ENCODE data around the gene PEDS1.
A peak's percentile ranks its signal among the peaks of the same experiment; 100 is the strongest.

Gene PEDS1

GRCh38 chr20:50190251-50191064 is 36.9 kb upstream of the PEDS1 start, which contains the start of gene CEBPB:
CEBPB (plus strand) TSS chr20:50190830; CDS start chr20:50191034, 204 bp downstream.
- H3K36me3 ChIP-seq (ENCODE audit: low read depth), result peaks cover 28% of the 10 kb centered on the region
- peak; percentile 41 for ATAC-seq (ENCODE audit: low read depth)
- peak within 1 kb of the TSS; percentile 87 for H3K27ac ChIP-seq (ENCODE audit: poor library complexity, severe bottlenecking)

GRCh38 chr20:50189681-50190250 is 36.2 kb upstream of the PEDS1 start:
- no peak for ATAC-seq (ENCODE audit: low read depth)
- H3K4me3 ChIP-seq (ENCODE audit: severe bottlenecking), result peak overlapping the region; percentile 92
- no peaks in the 10 kb centered on the region for H3K27me3 ChIP-seq (ENCODE audit: insufficient read depth, poor library complexity, severe bottlenecking)
- H3K4me1 ChIP-seq (ENCODE audit: insufficient read depth, poor library complexity, severe bottlenecking), result peaks cover 10% of the 10 kb centered on the region
- TF ChIP-seq CTCF (IDR thresholded peaks at IDR 0.05; ENCODE audit: poor library complexity, severe bottlenecking), result no peak
- peaks cover 27% of the 10 kb centered on the region for H3K36me3 ChIP-seq (ENCODE audit: low read depth)
- peak; percentile 90 for DNase-seq (ENCODE audit: low spot score)
- peak overlapping the region; percentile 87 for H3K27ac ChIP-seq (ENCODE audit: poor library complexity, severe bottlenecking)
- no peaks in the 10 kb centered on the region for H3K9me3 ChIP-seq (ENCODE audit: severe bottlenecking)

More at GRCh38 chr20:50190251-50191064, 36.9 kb upstream of the PEDS1 start, which contains the start of gene CEBPB:
- Histone ChIP-seq H3K4me1 (ENCODE audit: insufficient read depth, poor library complexity, severe bottlenecking) (peaks cover 10% of the 10 kb centered on the region), H3K9me3 (ENCODE audit: severe bottlenecking) (no peaks in the 10 kb centered on the region), H3K4me3 (ENCODE audit: severe bottlenecking) (peak within 1 kb of the TSS; percentile 92), H3K27me3 (ENCODE audit: insufficient read depth, poor library complexity, severe bottlenecking) (no peaks in the 10 kb centered on the region)
- TF ChIP-seq CTCF (IDR thresholded peaks at IDR 0.05; ENCODE audit: poor library complexity, severe bottlenecking), result peak; percentile 99
- peak; percentile 98 for DNase-seq (ENCODE audit: low spot score)

GRCh38 chr20:50188879-50189680 is 35.6 kb upstream of the PEDS1 start:
- H3K27ac ChIP-seq (ENCODE audit: poor library complexity, severe bottlenecking), result no peak overlapping the region
- DNase-seq (ENCODE audit: low spot score), result peak; percentile 87
- no peak for TF ChIP-seq CTCF (IDR thresholded peaks at IDR 0.05; ENCODE audit: poor library complexity, severe bottlenecking)
- H3K4me3 ChIP-seq (ENCODE audit: severe bottlenecking), result no peak overlapping the region
- H3K4me1 ChIP-seq (ENCODE audit: insufficient read depth, poor library complexity, severe bottlenecking), result peaks cover 10% of the 10 kb centered on the region
- peaks cover 20% of the 10 kb centered on the region for H3K36me3 ChIP-seq (ENCODE audit: low read depth)
- H3K9me3 ChIP-seq (ENCODE audit: severe bottlenecking), result no peaks in the 10 kb centered on the region
- no peaks in the 10 kb centered on the region for H3K27me3 ChIP-seq (ENCODE audit: insufficient read depth, poor library complexity, severe bottlenecking)
- ATAC-seq (ENCODE audit: low read depth), result no peak

DNA sequence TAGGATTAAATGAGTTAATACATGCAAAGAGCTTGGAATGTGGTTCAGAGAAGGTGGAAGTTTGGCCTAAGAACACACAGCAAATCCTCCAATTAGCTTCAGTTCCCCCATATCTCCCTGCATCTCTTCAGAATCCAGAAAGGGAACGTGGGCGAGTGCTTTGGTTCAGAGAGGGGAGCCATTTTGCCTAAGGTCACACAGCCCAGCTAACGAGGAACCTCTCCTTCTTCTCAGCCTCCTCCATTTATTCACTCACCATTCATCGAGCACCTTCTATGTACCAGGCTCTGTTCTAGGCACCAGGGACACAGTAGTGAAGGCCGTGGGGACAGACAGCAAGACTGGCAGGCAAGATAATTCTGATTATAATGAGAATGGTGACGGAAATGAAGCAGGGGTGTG is 34.8 kb upstream of the PEDS1 start:
- H3K27me3 ChIP-seq (ENCODE audit: insufficient read depth, poor library complexity, severe bottlenecking), result no peaks in the 10 kb centered on the region
- peaks cover 10% of the 10 kb centered on the region for H3K4me1 ChIP-seq (ENCODE audit: insufficient read depth, poor library complexity, severe bottlenecking)
- no peaks in the 10 kb centered on the region for H3K9me3 ChIP-seq (ENCODE audit: severe bottlenecking)
- no peak for DNase-seq (ENCODE audit: low spot score)
- no peak for TF ChIP-seq CTCF (IDR thresholded peaks at IDR 0.05; ENCODE audit: poor library complexity, severe bottlenecking)
- ATAC-seq (ENCODE audit: low read depth), result no peak
- peaks cover 13% of the 10 kb centered on the region for H3K36me3 ChIP-seq (ENCODE audit: low read depth)
- no peak overlapping the region for H3K27ac ChIP-seq (ENCODE audit: poor library complexity, severe bottlenecking)
- no peak overlapping the region for H3K4me3 ChIP-seq (ENCODE audit: severe bottlenecking)
